ENCODE measurements around the gene ADH1A.
"Not testable (repeated sequence)": the region's sequence is repeated elsewhere in the genome, so short reads cannot be mapped to it uniquely, and the experiment has no call there.

Gene ADH1A

GRCh38 chr4:99290848-99291786 is at the start of gene ADH1A:
TSS of gene ADH1A (minus strand) at chr4:99290985. CDS start at chr4:99290914, 71 bp downstream.
- no peak for DNase-seq

- no peak for DNase-seq
Observed at GRCh38 chr4:99339172-99339571, 48.4 kb upstream of the ADH1A start.

- no peak for DNase-seq
Observed at GRCh38 chr4:99336553-99336952, 45.8 kb upstream of the ADH1A start.

GRCh38 chr4:99334880-99335279 is 44.1 kb upstream of the ADH1A start:
- DNase-seq: no peak

GRCh38 chr4:99330648-99331047 is 39.9 kb upstream of the ADH1A start:
- no peak for DNase-seq

GRCh38 chr4:99329876-99330275 is 39.1 kb upstream of the ADH1A start:
- DNase-seq: no peak

- no peak for DNase-seq
Observed at GRCh38 chr4:99324979-99325378, 34.2 kb upstream of the ADH1A start.

- no peak for DNase-seq
Observed at GRCh38 chr4:99324361-99324760, 33.6 kb upstream of the ADH1A start.

GRCh38 chr4:99323756-99324155 is 33.0 kb upstream of the ADH1A start:
- DNase-seq: no peak

- no peak for DNase-seq
Observed at GRCh38 chr4:99321241-99322191, 30.7 kb upstream of the ADH1A start, which contains the start of gene ADH1B. TSS of gene ADH1B (minus strand) at chr4:99321401. CDS start at chr4:99321331, 70 bp downstream.

GRCh38 chr4:99317811-99318210 is 27.0 kb upstream of the ADH1A start:
- not testable (repeated sequence) for DNase-seq

GRCh38 chr4:99317354-99317753 is 26.6 kb upstream of the ADH1A start:
- DNase-seq: no peak

- no peak for DNase-seq
Observed at GRCh38 chr4:99315839-99316238, 25.1 kb upstream of the ADH1A start.

GRCh38 chr4:99314211-99314610 is 23.4 kb upstream of the ADH1A start:
- no peak for DNase-seq

- no peak for DNase-seq
Observed at GRCh38 chr4:99310389-99310788, 19.6 kb upstream of the ADH1A start.

GRCh38 chr4:99305638-99306400 is 15.0 kb upstream of the ADH1A start:
- no peak for DNase-seq

GRCh38 chr4:99301376-99302164 is 10.8 kb upstream of the ADH1A start:
- DNase-seq: no peak

GRCh38 chr4:99300934-99301333 is 10.1 kb upstream of the ADH1A start:
- DNase-seq: no peak

- no peak for DNase-seq
Observed at GRCh38 chr4:99293357-99293756, 2.6 kb upstream of the ADH1A start.

GRCh38 chr4:99285387-99285786 is 5.4 kb downstream of the ADH1A start:
- no peak for DNase-seq

- no peak for DNase-seq
Observed at GRCh38 chr4:99282731-99283130, 8.1 kb downstream of the ADH1A start.

- DNase-seq: no peak
Observed at GRCh38 chr4:99281261-99281660, 9.5 kb downstream of the ADH1A start.
